Kidney (tissue), 14 donors: ENCODE results near the gene GPC6. TPM values are rescaled to one million over a fixed set of nuclear protein-coding genes. Genes with fewer than 3 reads are reported as not detected.

Source experiments
- DNase-seq, 5 donors: peaks; one replicate each; pipeline ENCODE4 v3.0.0-alpha.2; 2013 to 2020
- FAIRE-seq: peaks from 2 replicates; lab custom pipeline; 2012; peaks lifted over from hg19 to GRCh38; lab: Jason Lieb, UNC
- H3K27ac ChIP-seq, 2 donors: one replicate each; pipeline ENCODE4 v1.7.0; 2013; ENCODE audit warnings: low read depth in 2 of 2, low read length in 2 of 2, inconsistent platforms in 1 of 2
- H3K27me3 ChIP-seq: one replicate; pipeline ENCODE4 v1.7.1; 2013; ENCODE audit warnings: low read length, inconsistent platforms; ENCODE audit not compliant: control insufficient read depth, insufficient read depth
- H3K36me3 ChIP-seq, 3 donors: one replicate each; pipeline versions ENCODE4 v1.7.0 to v1.7.1; 2013; ENCODE audit warnings: low read length in 3 of 3, control low read depth in 1 of 3, inconsistent platforms in 1 of 3; ENCODE audit not compliant: insufficient read depth in 3 of 3, control insufficient read depth in 2 of 3
- H3K4me1 ChIP-seq, 3 donors: one replicate each; pipeline versions ENCODE4 v1.7.0 to v1.7.1; 2013; ENCODE audit warnings: low read length in 3 of 3, inconsistent platforms in 1 of 3, low read depth in 1 of 3; ENCODE audit not compliant: control insufficient read depth in 2 of 3, insufficient read depth in 2 of 3
- H3K4me3 ChIP-seq, 3 donors: one replicate each; pipeline versions ENCODE4 v1.7.0 to v1.8.1; 2013; ENCODE audit warnings: low read length in 3 of 3, control low read depth in 1 of 3, inconsistent platforms in 1 of 3
- H3K9ac ChIP-seq, 3 donors: one replicate each; pipeline versions ENCODE4 v1.7.0 to v1.7.1; 2013; ENCODE audit warnings: low read length in 3 of 3, control low read depth in 1 of 3, inconsistent platforms in 1 of 3
- H3K9me3 ChIP-seq, 3 donors: one replicate each; pipeline versions ENCODE4 v1.7.0 to v1.7.1; 2013; ENCODE audit warnings: low read length in 3 of 3, control low read depth in 1 of 3, inconsistent platforms in 1 of 3; ENCODE audit not compliant: control insufficient read depth in 2 of 3, insufficient read depth in 1 of 3
- intact Hi-C: fragments of 100-400 bp; cut with DNase I; formaldehyde crosslinking; loops from one replicate; pipeline ENCODE4 v1.11.1; 2022
- polyA plus RNA-seq: library from polyadenylated mRNA; stranded (reverse); fragments of 350-450 nt; fragmentation: Illumina TruSeq; extraction: RNeasy Lipid Tissue Mini Kit (QIAGEN cat#74804); gene quantifications from one replicate; pipeline ENCODE4 v1.2.3, GENCODE V29; 2014; ENCODE audit warnings: low read depth, low replicate concordance; ENCODE audit not compliant: insufficient read depth
- total RNA-seq: library from RNA; stranded (reverse); fragmentation: NEBNext Ultra II Directional; extraction: Animal tissue kit (Norgen Biotek cat#: 25700); gene quantifications from one replicate; pipeline ENCODE4 v1.2.1, GENCODE V29; 2021
- TF ChIP-seq, protein P1 (sequence below): IDR thresholded peaks from 3 replicates; pipeline ENCODE4 v1.5.1; 2012; ENCODE audit warnings: mild to moderate bottlenecking, moderate library complexity, borderline replicate concordance; ENCODE audit not compliant: insufficient read depth; ENCODE audit errors: extremely low read depth
- donor health status: control.
- donor health status: control.
- donor health status: control.
- donor health status: control.
- donor health status: control.
- donor health status: DM: yes; HTN: yes; CAD: no.
- donor health status: Normal renal cell carcinoma (clear cell type).

GPC6 gene
- total and polyA plus RNA-seq, 2 donors from 2014 or later, result 6.2 to 15.5 TPM

DNA sequence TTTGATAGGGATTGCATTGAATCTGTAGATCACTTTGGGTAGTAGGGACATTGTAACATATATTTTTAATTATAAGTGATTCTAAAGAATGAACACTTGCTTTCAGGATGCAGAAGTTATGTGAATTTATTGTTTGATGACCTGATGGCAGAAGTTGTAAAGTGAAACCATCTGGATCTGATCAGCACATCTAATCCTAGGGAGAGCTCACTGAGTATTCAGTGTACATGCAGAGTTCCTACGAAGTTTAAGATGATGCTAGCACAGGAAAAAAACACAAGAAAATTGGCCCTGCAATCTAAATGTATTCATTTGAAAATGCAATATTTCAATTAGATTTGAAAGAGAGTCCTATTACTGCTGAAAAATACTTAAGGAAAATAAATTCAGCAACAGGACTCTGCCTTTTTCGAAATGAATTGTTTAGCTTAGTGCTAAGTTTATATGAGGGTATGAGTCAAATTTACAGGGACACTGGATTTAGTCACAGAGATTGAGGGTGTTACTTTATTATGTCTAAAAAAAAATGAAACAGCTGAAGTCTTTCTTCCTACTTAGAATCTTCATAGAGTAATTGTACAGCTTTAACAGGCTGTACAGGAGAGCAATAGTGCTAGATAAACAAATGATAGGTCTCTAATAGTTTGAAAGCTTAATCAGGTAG lies 867.2 kb downstream of the GPC6 start:
- no peaks in the 10 kb centered on the region for H3K36me3 ChIP-seq
- intact Hi-C loops, result no loop called here
- H3K4me3 ChIP-seq, result no peak overlapping the region
- TF ChIP-seq, protein P1, sequence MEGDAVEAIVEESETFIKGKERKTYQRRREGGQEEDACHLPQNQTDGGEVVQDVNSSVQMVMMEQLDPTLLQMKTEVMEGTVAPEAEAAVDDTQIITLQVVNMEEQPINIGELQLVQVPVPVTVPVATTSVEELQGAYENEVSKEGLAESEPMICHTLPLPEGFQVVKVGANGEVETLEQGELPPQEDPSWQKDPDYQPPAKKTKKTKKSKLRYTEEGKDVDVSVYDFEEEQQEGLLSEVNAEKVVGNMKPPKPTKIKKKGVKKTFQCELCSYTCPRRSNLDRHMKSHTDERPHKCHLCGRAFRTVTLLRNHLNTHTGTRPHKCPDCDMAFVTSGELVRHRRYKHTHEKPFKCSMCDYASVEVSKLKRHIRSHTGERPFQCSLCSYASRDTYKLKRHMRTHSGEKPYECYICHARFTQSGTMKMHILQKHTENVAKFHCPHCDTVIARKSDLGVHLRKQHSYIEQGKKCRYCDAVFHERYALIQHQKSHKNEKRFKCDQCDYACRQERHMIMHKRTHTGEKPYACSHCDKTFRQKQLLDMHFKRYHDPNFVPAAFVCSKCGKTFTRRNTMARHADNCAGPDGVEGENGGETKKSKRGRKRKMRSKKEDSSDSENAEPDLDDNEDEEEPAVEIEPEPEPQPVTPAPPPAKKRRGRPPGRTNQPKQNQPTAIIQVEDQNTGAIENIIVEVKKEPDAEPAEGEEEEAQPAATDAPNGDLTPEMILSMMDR, result no peak
- DNase-seq (no peak), FAIRE-seq (no peak)
- no peak overlapping the region for H3K27ac ChIP-seq
- no peak overlapping the region for H3K9ac ChIP-seq
- H3K9me3 ChIP-seq, result no peaks in the 10 kb centered on the region
- no peaks in the 10 kb centered on the region for H3K4me1 ChIP-seq
- no peaks in the 10 kb centered on the region for H3K27me3 ChIP-seq

DNA sequence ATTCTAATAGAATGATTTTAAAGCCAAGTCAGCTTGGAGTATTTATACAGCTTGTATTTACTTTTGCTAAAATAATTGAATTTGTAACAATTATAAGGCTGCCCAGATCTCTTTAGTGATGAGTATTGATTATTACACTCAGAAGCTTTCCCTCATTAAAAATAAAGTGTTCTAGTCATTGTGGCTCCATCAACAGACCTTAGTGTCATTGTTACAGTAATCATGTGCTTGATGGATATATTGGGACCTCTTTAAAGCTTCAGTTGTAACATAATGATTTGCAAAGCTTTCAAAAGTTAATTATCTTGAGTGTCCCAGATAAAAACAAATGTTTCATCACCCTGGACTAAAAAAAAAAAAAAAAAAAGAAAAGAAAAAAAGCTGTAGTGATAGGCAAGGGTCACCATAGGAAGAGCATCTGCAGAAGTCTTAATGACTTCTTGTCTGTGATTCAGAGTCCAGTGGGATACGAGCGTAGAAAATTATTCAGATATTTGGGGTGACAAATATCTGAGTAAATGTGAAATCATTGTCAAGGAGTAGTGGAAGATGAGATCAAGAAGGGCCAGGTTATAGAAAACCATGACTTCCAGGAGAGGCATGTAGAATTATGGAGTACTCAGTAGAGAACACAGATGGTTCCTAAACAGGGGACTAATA lies 883.2 kb downstream of the GPC6 start:
- Histone ChIP-seq H3K9ac (no peak overlapping the region), H3K4me1 (peaks cover 0 to 7% (median 0%) of the 10 kb centered on the region in 3 donors), H3K27me3 (no peaks in the 10 kb centered on the region), H3K27ac (no peak overlapping the region), H3K4me3 (no peak overlapping the region), H3K9me3 (no peaks in the 10 kb centered on the region), H3K36me3 (no peaks in the 10 kb centered on the region)
- DNase-seq, result no peak
- TF ChIP-seq, protein P1, result no peak
- no peak for FAIRE-seq
- intact Hi-C loops, result no loop called here

DNA sequence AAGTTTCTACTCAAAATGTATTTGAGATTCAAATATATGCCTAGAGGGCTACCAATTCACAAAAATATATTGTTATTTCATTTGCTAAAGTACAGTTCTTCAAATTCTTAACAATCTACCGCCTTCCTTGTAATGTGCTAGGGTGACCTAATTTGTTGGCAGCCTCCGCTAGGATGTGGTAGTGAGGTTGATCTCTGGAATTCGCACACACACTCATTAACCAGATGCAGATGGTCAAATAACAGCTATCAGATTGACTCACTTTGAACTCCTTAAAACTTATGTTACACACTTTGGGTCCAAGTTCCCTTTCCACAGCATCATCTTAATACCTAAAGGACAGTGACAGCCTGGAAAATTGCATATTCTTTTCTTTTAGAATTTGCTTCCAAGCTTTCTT lies 885.6 kb downstream of the GPC6 start:
- H3K27me3 ChIP-seq, result no peaks in the 10 kb centered on the region
- no peaks in the 10 kb centered on the region for H3K9me3 ChIP-seq
- no peak overlapping the region for H3K9ac ChIP-seq
- intact Hi-C loops, result no loop called here
- FAIRE-seq (no peak), DNase-seq (peak in 1 of 5 donors; percentile 48)
- H3K4me1 ChIP-seq, result peaks cover 0 to 7% (median 0%) of the 10 kb centered on the region in 3 donors
- no peak overlapping the region for H3K27ac ChIP-seq
- TF ChIP-seq, protein P1, result no peak
- H3K4me3 ChIP-seq, result no peak overlapping the region
- no peaks in the 10 kb centered on the region for H3K36me3 ChIP-seq
